Activated CD4-positive, CD25-positive, alpha-beta regulatory T cell treated with anti-CD3 and anti-CD28 coated beads, Interleukin-2, amount 50 U/mL, for 24 hours (primary cell): ENCODE measurements around the gene PLAAT5.
"Not testable (repeated sequence)": the region's sequence is repeated elsewhere in the genome, so short reads cannot be mapped to it uniquely, and the experiment has no call there.

Source experiments
- ATAC-seq, 2 donors: fragments of 150-1000 bp; cut with Tn5 transposase; one replicate each; pipeline ENCODE4 v1.10.0; 2021; ENCODE audit warnings: mild to moderate bottlenecking in 1 of 2, moderate library complexity in 1 of 2

The PLAAT5 gene

GRCh38 chr11:63478896-63479295 is 12.1 kb downstream of the PLAAT5 start:
- peak; percentile 32 to 59 for ATAC-seq

GRCh38 chr11:63476618-63477017 is 14.3 kb downstream of the PLAAT5 start:
- ATAC-seq, result no peak

DNA sequence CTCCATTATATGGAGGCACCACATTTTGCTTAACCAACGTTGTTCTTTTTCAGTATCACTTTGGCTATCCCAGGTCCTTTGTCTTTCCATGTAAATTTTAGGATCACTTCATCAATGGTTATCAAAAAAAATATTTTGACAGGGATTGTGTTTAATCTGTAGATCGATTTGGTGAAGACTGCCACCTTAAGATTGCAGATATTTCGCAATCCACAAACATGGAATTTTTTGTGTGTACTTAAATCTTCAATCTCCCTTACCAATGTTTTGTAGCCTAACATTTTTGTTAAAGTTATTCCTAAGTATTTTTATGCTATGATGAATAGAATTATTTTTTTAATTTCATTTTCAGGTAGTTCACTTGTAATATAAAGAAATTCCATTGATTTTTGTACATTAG is 18.6 kb downstream of the PLAAT5 start:
- no peak for ATAC-seq

DNA sequence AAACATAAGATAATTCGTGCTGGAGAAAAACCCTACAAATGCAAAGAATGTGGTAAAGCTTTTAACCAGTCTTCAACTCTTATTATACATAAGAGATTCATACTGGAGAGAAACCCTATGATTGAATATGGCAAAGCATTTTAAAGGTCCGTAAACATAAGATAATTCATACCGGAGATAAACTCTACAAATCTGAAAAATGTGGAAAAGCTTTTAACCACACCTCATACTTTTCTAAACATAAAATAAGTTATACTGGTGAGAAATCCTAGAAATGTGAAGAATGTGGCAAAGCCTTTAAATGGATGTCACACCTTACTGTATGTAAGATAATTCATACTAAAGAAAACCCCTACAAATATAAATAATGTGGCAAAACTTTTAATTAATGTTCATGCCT is 20.7 kb downstream of the PLAAT5 start:
- ATAC-seq, result no peak

- no peak for ATAC-seq
Measured at GRCh38 chr11:63462137-63462536, 28.8 kb downstream of the PLAAT5 start.

- ATAC-seq, result no peak
Measured at GRCh38 chr11:63459586-63459985, 31.4 kb downstream of the PLAAT5 start.

- ATAC-seq, result no peak
Measured at GRCh38 chr11:63448646-63449045, 42.3 kb downstream of the PLAAT5 start.

DNA sequence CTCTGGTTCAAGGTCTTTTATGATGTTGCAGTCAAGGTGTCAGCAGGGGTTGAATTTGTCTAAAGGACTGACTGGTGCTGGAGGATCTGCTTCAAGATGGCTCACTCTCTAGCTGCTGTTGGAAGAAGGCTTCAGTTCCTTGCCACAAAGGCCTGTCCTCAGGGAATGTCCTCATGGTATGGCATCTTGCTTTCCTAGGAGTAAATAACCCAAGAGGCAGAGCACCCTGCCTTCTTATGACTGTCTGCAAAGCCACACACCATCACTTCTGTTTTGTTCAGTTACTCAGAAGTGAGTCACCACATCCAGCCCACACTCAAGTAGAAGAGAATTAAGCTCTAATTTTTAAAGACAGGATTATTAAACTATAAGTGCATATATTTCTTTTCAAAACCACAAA is 45.2 kb downstream of the PLAAT5 start:
- peak in 1 of 2 donors; percentile 54 for ATAC-seq

DNA sequence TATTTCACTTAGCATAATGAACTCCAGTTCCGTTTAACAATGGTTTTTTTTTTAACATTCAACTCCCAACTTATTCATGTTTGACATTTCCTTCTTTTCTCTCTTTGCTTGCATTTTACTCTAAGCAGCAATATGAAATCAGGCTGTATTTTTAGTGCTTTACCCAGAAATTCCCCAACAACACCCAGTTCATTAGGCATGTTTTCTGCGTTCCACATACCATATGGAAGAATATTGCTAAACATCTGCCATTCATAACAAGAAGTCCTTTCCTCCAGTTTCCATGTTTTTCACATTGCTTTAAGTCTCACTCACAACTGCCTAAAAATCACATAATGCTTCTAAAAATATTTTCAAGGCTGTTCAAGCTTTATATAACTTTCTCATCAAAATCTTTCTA is 45.8 kb downstream of the PLAAT5 start:
- ATAC-seq, result no peak

DNA sequence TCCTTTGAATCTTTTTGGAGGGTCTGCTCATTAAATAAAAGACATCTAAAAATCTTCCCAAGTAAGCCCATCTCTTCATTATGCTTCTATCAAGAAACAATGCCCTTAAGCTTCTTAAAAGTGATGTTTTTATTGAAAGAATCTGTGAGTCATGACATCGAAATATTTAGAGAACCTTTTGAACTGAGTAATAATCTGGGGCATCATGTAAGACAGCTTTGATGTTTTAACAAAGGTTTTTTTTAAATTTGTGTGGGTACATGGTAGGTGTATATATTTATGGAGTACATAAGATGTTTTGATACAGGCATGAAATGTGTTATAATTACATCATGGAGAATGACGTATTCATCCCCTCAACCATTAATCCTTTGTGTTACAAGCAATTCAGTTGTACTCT is 46.8 kb downstream of the PLAAT5 start:
- ATAC-seq, result peak; percentile 67 to 68

DNA sequence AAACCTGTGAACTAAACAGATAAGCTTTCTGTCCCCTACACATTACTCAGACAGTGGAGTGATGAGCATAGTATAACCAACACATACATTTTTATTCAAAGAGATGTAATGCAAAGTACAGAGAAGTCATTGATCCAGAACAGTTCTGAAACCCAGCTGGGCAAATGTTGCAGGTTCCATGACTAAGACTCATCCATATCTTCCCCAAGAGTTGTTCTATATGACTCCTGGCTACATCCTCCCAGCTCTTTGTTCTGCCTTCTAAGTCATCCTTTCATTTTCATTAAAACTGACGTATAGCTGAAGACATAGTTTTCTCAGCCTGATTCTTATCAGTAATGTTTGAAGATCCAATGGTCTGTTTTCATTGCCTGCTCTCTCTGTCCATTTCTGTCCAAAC is 47.3 kb downstream of the PLAAT5 start:
- peak; percentile 81 to 88 for ATAC-seq

DNA sequence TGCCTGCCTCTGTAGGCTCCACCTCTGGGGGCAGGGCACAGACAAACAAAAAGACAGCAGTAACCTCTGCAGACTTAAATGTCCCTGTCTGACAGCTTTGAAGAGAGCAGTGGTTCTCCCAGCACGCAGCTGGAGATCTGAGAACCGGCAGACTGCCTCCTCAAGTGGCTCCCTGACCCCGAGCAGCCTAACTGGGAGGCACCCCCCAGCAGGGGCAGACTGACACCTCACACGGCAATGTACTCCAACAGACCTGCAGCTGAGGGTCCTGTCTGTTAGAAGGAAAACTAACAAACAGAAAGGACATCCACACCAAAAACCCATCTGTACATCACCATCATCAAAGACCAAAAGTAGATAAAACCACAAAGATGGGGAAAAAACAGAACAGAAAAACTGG is 55.1 kb downstream of the PLAAT5 start:
- ATAC-seq, result not testable (repeated sequence)

DNA sequence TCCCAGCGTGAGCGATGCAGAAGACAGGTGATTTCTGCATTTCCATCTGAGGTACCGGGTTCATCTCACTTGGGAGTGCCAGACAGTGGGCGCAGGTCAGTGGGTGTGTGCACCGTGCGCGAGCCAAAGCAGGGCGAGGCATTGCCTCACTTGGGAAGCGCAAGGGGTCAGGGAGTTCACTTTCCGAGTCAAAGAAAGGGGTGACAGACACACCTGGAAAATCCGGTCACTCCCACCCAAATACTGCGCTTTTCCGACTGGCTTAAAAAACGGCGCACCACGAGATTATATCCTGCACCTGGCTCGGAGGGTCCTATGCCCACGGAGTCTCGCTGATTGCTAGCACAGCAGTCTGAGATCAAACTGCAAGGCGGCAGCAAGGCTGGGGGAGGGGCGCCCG is 55.6 kb downstream of the PLAAT5 start:
- ATAC-seq, result not testable (repeated sequence)

- ATAC-seq, result not testable (repeated sequence)
Measured at GRCh38 chr11:63430731-63431130, 60.2 kb downstream of the PLAAT5 start.

DNA sequence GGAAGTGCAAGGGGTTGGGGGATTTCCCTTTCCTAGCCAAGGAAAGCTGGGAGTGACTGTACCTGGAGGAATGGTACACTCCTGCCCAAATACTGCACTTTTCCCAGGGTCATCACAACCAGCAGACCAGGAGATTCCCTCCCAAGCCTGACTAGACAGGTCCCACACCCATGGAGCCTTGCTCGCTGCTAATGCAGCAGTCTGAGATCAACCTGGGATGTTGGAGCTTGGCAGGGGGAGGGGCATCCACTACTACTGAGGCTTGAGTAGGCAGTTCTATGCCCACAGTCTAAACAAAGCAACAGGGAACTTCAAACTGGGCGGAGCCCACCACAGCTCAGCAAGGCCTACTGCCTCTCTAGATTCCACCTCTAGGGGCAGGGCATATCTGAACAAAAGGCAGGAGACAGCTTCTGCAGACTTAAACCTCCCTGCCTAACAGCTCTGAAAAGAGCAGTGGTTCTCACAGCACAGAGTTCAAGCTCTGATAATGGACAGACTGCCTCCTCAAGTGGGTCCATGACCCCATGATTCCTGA is 62.9 kb downstream of the PLAAT5 start:
- ATAC-seq, result no peak

- ATAC-seq, result no peak
Measured at GRCh38 chr11:63417174-63417852, 73.7 kb downstream of the PLAAT5 start.
